DND-41 (cell line): ENCODE measurements around the gene ELMO3.

ENCODE experiments used
- ATAC-seq: fragments of 200-7000 bp; cut with Tn5 transposase; 3 replicates; pipeline ENCODE4 v1.9.1; 2021; ENCODE audit warnings: low read depth; ENCODE audit not compliant: insufficient read depth
- DNase-seq: peaks from one replicate; pipeline ENCODE4 v3.0.0-alpha.2; 2020
- H2AFZ ChIP-seq: 2 replicates; pipeline ENCODE4 v1.6.0; 2012; ENCODE audit warnings: low read depth, low read length
- H3K27ac ChIP-seq: 2 replicates; pipeline ENCODE4 v1.5.1; 2012; ENCODE audit warnings: low read length, inconsistent platforms
- H3K27me3 ChIP-seq: fragments of 200-600 bp; sonication (generic); 2 replicates; pipeline ENCODE4 v1.6.0; 2012; ENCODE audit warnings: low read length, mild to moderate bottlenecking, inconsistent platforms; ENCODE audit not compliant: insufficient read depth, poor library complexity
- H3K36me3 ChIP-seq: 2 replicates; pipeline ENCODE4 v1.5.1; 2012; ENCODE audit warnings: low read length, inconsistent platforms; ENCODE audit not compliant: insufficient read depth
- H3K4me1 ChIP-seq: 2 replicates; pipeline ENCODE4 v1.5.1; 2012; ENCODE audit warnings: mild to moderate bottlenecking, low read length; ENCODE audit not compliant: insufficient read depth
- H3K4me2 ChIP-seq: 2 replicates; pipeline ENCODE4 v1.6.0; 2012; ENCODE audit warnings: mild to moderate bottlenecking, moderate library complexity, low read length, inconsistent platforms; ENCODE audit not compliant: insufficient read depth
- H3K4me3 ChIP-seq, 2 experiments: fragments of 200-600 bp in 1 of 2; shearing (Covaris generic) in 1 of 2; 2 replicates each; pipeline ENCODE4 v1.5.1; 2012 to 2016; ENCODE audit warnings: inconsistent platforms in 2 of 2, low read length in 2 of 2, mild to moderate bottlenecking in 2 of 2, low read depth in 1 of 2, moderate library complexity in 1 of 2
- H3K79me2 ChIP-seq: 2 replicates; pipeline ENCODE4 v1.6.0; 2012; ENCODE audit warnings: low read length, inconsistent platforms; ENCODE audit not compliant: insufficient read depth
- H3K9ac ChIP-seq: 2 replicates; pipeline ENCODE4 v1.6.0; 2012; ENCODE audit warnings: low read depth, mild to moderate bottlenecking, inconsistent platforms, low read length, moderate library complexity
- H3K9me3 ChIP-seq: 2 replicates; pipeline ENCODE4 v1.5.1; 2012; ENCODE audit warnings: low read length, moderate library complexity, mild to moderate bottlenecking, inconsistent platforms; ENCODE audit not compliant: insufficient read depth, severe bottlenecking
- H4K20me1 ChIP-seq: 2 replicates; pipeline ENCODE4 v1.6.0; 2012; ENCODE audit warnings: low read length; ENCODE audit not compliant: insufficient read depth
- EZH2 ChIP-seq: IDR thresholded peaks from 3 replicates; pipeline ENCODE4 v1.6.1; 2012; ENCODE audit warnings: borderline replicate concordance, low read depth, mild to moderate bottlenecking, moderate library complexity, low read length, inconsistent platforms; ENCODE audit not compliant: severe bottlenecking
- TF ChIP-seq, protein P1 (sequence below): IDR thresholded peaks from 2 replicates; pipeline ENCODE4 v1.5.1; 2012; ENCODE audit warnings: borderline replicate concordance, low read length, moderate library complexity, mild to moderate bottlenecking; ENCODE audit not compliant: poor library complexity, severe bottlenecking; ENCODE audit errors: extremely low read depth

Gene ELMO3

DNA sequence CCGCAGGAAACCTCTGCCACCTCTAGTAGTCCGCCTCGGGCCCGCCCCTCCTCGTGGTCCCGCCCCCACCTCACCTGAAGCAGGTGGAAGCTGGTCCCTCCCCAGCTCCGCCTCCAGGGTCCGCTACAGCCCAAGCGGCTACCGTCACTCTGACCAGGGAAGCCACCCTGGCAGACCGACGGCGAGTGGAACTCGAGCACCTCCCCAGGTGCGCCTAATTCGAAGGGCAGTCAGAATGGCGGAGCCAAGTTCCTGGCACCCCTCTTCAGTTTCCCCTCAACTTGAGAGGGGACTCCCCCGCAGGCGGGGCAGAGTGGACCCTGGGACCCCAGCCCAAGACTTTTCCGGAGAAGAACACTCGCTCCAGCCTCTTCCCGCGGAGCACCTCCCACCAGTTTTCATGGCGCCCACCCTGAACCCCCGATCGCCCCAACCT lies 47.8 kb downstream of the ELMO3 start:
- no peak for TF ChIP-seq EZH2
- TF ChIP-seq, protein P1, sequence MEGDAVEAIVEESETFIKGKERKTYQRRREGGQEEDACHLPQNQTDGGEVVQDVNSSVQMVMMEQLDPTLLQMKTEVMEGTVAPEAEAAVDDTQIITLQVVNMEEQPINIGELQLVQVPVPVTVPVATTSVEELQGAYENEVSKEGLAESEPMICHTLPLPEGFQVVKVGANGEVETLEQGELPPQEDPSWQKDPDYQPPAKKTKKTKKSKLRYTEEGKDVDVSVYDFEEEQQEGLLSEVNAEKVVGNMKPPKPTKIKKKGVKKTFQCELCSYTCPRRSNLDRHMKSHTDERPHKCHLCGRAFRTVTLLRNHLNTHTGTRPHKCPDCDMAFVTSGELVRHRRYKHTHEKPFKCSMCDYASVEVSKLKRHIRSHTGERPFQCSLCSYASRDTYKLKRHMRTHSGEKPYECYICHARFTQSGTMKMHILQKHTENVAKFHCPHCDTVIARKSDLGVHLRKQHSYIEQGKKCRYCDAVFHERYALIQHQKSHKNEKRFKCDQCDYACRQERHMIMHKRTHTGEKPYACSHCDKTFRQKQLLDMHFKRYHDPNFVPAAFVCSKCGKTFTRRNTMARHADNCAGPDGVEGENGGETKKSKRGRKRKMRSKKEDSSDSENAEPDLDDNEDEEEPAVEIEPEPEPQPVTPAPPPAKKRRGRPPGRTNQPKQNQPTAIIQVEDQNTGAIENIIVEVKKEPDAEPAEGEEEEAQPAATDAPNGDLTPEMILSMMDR, result no peak
- Histone ChIP-seq H3K9ac (peak overlapping the region; percentile 71), H3K4me2 (peak overlapping the region; percentile 69), H3K36me3 (no peaks in the 10 kb centered on the region), H3K9me3 (no peaks in the 10 kb centered on the region), H3K79me2 (peaks cover 7% of the 10 kb centered on the region; the same call in 1 of the 2 replicates), H2AFZ (peak overlapping the region; percentile 89), H3K4me3 (peak overlapping the region; percentile 49 to 79), H3K4me1 (peaks cover 58% of the 10 kb centered on the region), H3K27ac (peak overlapping the region; percentile 64), H3K27me3 (peaks cover 26% of the 10 kb centered on the region), H4K20me1 (peaks cover 19% of the 10 kb centered on the region)
- no peak for DNase-seq
- ATAC-seq, result no peak

DNA sequence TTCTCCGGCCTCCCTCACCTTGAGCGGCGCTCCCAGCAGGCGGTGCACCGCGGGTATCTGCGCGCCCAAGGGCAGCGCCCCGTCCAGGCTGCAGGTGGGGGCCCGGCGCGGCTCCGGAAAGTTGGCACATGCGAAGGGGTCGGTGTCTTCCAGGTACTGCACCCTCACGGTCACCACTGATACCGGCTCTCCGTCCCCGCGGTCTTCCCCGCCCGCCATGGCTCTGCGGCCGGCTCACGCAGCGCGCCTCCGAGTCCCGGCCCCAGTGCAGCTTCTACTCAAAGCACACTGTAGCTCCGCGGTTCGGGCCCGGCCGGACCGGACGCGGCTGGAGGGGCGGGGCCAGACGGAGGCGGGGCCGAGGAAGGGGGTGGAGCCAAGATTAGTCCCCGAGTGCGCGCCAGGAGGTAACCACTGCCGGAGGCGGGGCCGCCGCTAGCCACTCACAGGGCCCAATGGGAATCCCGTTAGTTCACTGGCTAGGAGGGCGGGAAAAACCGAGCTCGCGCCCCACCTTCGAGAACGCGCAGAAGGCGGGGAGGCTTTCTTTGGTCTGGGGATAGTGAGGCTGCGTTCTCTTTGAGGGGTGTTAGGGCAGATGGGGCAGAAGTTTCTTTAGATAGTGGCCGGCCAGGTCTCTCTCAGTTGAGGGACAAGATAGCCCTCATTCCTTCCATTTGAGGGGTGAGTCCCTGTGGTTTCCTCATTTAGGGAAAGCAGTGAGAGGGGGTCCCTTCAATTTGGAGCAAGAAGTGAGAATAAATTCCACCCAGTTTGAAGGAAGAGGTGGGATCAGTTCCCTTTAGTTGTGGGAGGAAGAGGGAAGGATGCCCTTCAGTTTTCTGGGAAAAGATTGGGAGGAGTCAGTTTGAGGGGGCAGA lies 48.5 kb downstream of the ELMO3 start, which contains the start of gene FHOD1:
Gene FHOD1 (minus strand): TSS at position 290 of the 881 bp plus-strand sequence. CDS start 71 bp downstream, at position 219.
- H3K79me2 ChIP-seq, result 0 out of 2 replicates have a peak, but pooled peaks cover 4% of the 10 kb centered on the region
- TF ChIP-seq, protein P1, result peak; percentile 17
- TF ChIP-seq EZH2, result no peak
- peak; percentile 85 for ATAC-seq
- peaks cover 58% of the 10 kb centered on the region for H3K4me1 ChIP-seq
- H3K27ac ChIP-seq, result peak within 1 kb of the TSS; percentile 64
- H2AFZ ChIP-seq, result peak within 1 kb of the TSS; percentile 89
- peak within 1 kb of the TSS; percentile 49 to 79 for H3K4me3 ChIP-seq
- peaks cover 15% of the 10 kb centered on the region for H4K20me1 ChIP-seq
- DNase-seq, result peak; percentile 97
- H3K9me3 ChIP-seq, result no peaks in the 10 kb centered on the region
- H3K9ac ChIP-seq, result peak within 1 kb of the TSS; percentile 71
- H3K36me3 ChIP-seq, result no peaks in the 10 kb centered on the region
- peak within 1 kb of the TSS; percentile 69 for H3K4me2 ChIP-seq
- H3K27me3 ChIP-seq, result peaks cover 26% of the 10 kb centered on the region

DNA sequence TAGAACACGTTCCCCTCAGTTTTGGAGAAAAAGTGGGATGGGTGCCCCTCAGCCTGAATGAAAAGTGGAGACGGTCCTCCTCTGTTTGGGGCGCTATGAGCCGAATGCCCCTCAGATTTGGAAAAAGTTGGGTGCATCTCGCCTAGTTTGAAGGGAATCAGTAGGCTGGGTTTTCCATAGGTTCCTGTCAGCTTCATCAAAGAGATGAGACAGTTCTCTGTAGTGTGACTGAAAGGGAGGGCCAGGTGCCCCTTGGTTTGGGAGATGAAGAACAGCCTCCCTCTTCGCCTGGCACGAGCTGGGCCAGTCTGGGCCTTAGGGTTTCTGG lies 49.1 kb downstream of the ELMO3 start:
- H2AFZ ChIP-seq, result peak overlapping the region; percentile 76
- peak overlapping the region; percentile 41; the same call in 1 of the 2 replicates for H3K27ac ChIP-seq
- peak overlapping the region; percentile 71 for H3K9ac ChIP-seq
- H3K9me3 ChIP-seq, result no peaks in the 10 kb centered on the region
- H3K27me3 ChIP-seq, result peaks cover 26% of the 10 kb centered on the region
- TF ChIP-seq, protein P1, result no peak
- no peak for TF ChIP-seq EZH2
- no peaks in the 10 kb centered on the region for H3K36me3 ChIP-seq
- ATAC-seq (no peak), DNase-seq (peak; percentile 30)
- H3K4me1 ChIP-seq, result peaks cover 58% of the 10 kb centered on the region
- H4K20me1 ChIP-seq, result peaks cover 14% of the 10 kb centered on the region
- H3K4me3 ChIP-seq, result peak overlapping the region; percentile 19 to 79; a peak in 3 of 4 replicates
- H3K79me2 ChIP-seq, result 0 out of 2 replicates have a peak, but pooled peaks cover 4% of the 10 kb centered on the region
- H3K4me2 ChIP-seq, result peak overlapping the region; percentile 69
